IPS DF 6.9 (cell line): Measurements from ENCODE around the gene TRIM69.
"Not testable (repeated sequence)": the region's sequence is repeated elsewhere in the genome, so short reads cannot be mapped to it uniquely, and the experiment has no call there.

ENCODE experiments used
- DNase-seq: peaks from one replicate; pipeline ENCODE4 v3.0.0-alpha.2; 2013; ENCODE audit warnings: low read depth, low spot score
- H3K27ac ChIP-seq: one replicate; pipeline ENCODE4 v1.5.1; 2013; ENCODE audit warnings: low read length, control low read depth
- H3K27me3 ChIP-seq: 2 replicates; pipeline ENCODE4 v1.6.1; 2013; ENCODE audit warnings: mild to moderate bottlenecking, low read length; ENCODE audit not compliant: control insufficient read depth, insufficient read depth
- H3K36me3 ChIP-seq: 2 replicates; pipeline ENCODE4 v1.6.1; 2013; ENCODE audit warnings: low read length; ENCODE audit not compliant: control insufficient read depth, insufficient read depth
- H3K4me1 ChIP-seq: 2 replicates; pipeline ENCODE4 v1.6.1; 2013; ENCODE audit warnings: low read length; ENCODE audit not compliant: control insufficient read depth, insufficient read depth
- H3K4me3 ChIP-seq: 2 replicates; pipeline ENCODE4 v1.5.1; 2013; ENCODE audit warnings: mild to moderate bottlenecking, low read length
- H3K9me3 ChIP-seq: 2 replicates; pipeline ENCODE4 v1.6.1; 2013; ENCODE audit warnings: low read length, inconsistent platforms; ENCODE audit not compliant: control insufficient read depth, insufficient read depth
- WGBS: extraction: QIAGEN DNeasy Blood & Tissue Kit; methylation state at CpG from one replicate; pipeline ENCODE4 v1.1.7; 2013; ENCODE audit warnings: mixed read lengths, missing lambda C conversion rate; ENCODE audit not compliant: insufficient read length, insufficient coverage; 5-methylcytosine and 5-hydroxymethylcytosine counted together

TRIM69 gene

GRCh38 chr15:44736181-44736765 is at the start of gene TRIM69:
TSS of gene TRIM69 (plus strand) at chr15:44736528. CDS start at chr15:44736705, 177 bp downstream.
- no peaks in the 10 kb centered on the region for H3K4me1 ChIP-seq
- H3K27me3 ChIP-seq: no peaks in the 10 kb centered on the region
- no CpG with 5 or more reads among the region's 3 CpGs for WGBS
- DNase-seq: no peak
- no peaks in the 10 kb centered on the region for H3K9me3 ChIP-seq
- no peak within 1 kb of the TSS for H3K4me3 ChIP-seq
- H3K27ac ChIP-seq: no peak within 1 kb of the TSS
- no peaks in the 10 kb centered on the region for H3K36me3 ChIP-seq

- DNase-seq, H3K9me3 ChIP-seq, H3K4me1 ChIP-seq, H3K27ac ChIP-seq, H3K4me3 ChIP-seq, H3K36me3 ChIP-seq, H3K27me3 ChIP-seq: not testable (repeated sequence)
- no CpG with 5 or more reads among the region's 2 CpGs for WGBS
Observed at GRCh38 chr15:44689318-44689717, 47.0 kb upstream of the TRIM69 start.

GRCh38 chr15:44690245-44690644 is 46.1 kb upstream of the TRIM69 start:
- not testable (repeated sequence) for H3K27ac ChIP-seq, H3K9me3 ChIP-seq, H3K27me3 ChIP-seq, DNase-seq, H3K4me3 ChIP-seq, H3K4me1 ChIP-seq, H3K36me3 ChIP-seq
- WGBS: no CpG with 5 or more reads among the region's 1 CpG

- Histone ChIP-seq H3K27me3 (no peaks in the 10 kb centered on the region), H3K27ac (no peak overlapping the region), H3K36me3 (no peaks in the 10 kb centered on the region), H3K9me3 (no peaks in the 10 kb centered on the region), H3K4me1 (no peaks in the 10 kb centered on the region), H3K4me3 (no peak overlapping the region)
- DNase-seq: no peak
- WGBS: no CpG with 5 or more reads among the region's 1 CpG
Observed at GRCh38 chr15:44692659-44693058, 43.7 kb upstream of the TRIM69 start.

- Histone ChIP-seq H3K27me3 (no peaks in the 10 kb centered on the region), H3K36me3 (no peaks in the 10 kb centered on the region), H3K27ac (no peak overlapping the region), H3K4me1 (no peaks in the 10 kb centered on the region), H3K4me3 (no peak overlapping the region), H3K9me3 (no peaks in the 10 kb centered on the region)
- no peak for DNase-seq
- no CpG with 5 or more reads among the region's 4 CpGs for WGBS
Observed at GRCh38 chr15:44694416-44694815, 41.9 kb upstream of the TRIM69 start.

GRCh38 chr15:44695294-44695693 is 41.0 kb upstream of the TRIM69 start:
- Histone ChIP-seq H3K27ac (no peak overlapping the region), H3K27me3 (no peaks in the 10 kb centered on the region), H3K4me3 (no peak overlapping the region), H3K9me3 (no peaks in the 10 kb centered on the region), H3K4me1 (no peaks in the 10 kb centered on the region), H3K36me3 (no peaks in the 10 kb centered on the region)
- WGBS: no CpG with 5 or more reads among the region's 3 CpGs
- DNase-seq: no peak

- no peaks in the 10 kb centered on the region for H3K27me3 ChIP-seq
- DNase-seq: no peak
- no peak overlapping the region for H3K4me3 ChIP-seq
- no peaks in the 10 kb centered on the region for H3K9me3 ChIP-seq
- no peak overlapping the region for H3K27ac ChIP-seq
- H3K36me3 ChIP-seq: no peaks in the 10 kb centered on the region
- no peaks in the 10 kb centered on the region for H3K4me1 ChIP-seq
Observed at GRCh38 chr15:44697014-44697413, 39.3 kb upstream of the TRIM69 start.

GRCh38 chr15:44698641-44699040 is 37.7 kb upstream of the TRIM69 start:
- Histone ChIP-seq H3K27ac (no peak overlapping the region), H3K27me3 (no peaks in the 10 kb centered on the region), H3K9me3 (no peaks in the 10 kb centered on the region), H3K4me1 (no peaks in the 10 kb centered on the region), H3K4me3 (no peak overlapping the region), H3K36me3 (no peaks in the 10 kb centered on the region)
- WGBS: no CpG with 5 or more reads among the region's 2 CpGs
- no peak for DNase-seq

- not testable (repeated sequence) for H3K27me3 ChIP-seq, H3K27ac ChIP-seq, H3K4me1 ChIP-seq, H3K4me3 ChIP-seq, H3K9me3 ChIP-seq, H3K36me3 ChIP-seq, DNase-seq
Observed at GRCh38 chr15:44700676-44701075, 35.7 kb upstream of the TRIM69 start.

GRCh38 chr15:44705986-44706385 is 30.3 kb upstream of the TRIM69 start:
- no peak for DNase-seq
- WGBS: no CpG with 5 or more reads among the region's 1 CpG
- Histone ChIP-seq H3K36me3 (no peaks in the 10 kb centered on the region), H3K9me3 (no peaks in the 10 kb centered on the region), H3K27ac (no peak overlapping the region), H3K4me3 (no peak overlapping the region), H3K27me3 (no peaks in the 10 kb centered on the region), H3K4me1 (no peaks in the 10 kb centered on the region)

- H3K27ac ChIP-seq: no peak overlapping the region
- H3K4me3 ChIP-seq: no peak overlapping the region
- no peaks in the 10 kb centered on the region for H3K9me3 ChIP-seq
- no peak for DNase-seq
- WGBS: no CpG with 5 or more reads among the region's 2 CpGs
- H3K4me1 ChIP-seq: no peaks in the 10 kb centered on the region
- H3K27me3 ChIP-seq: no peaks in the 10 kb centered on the region
- no peaks in the 10 kb centered on the region for H3K36me3 ChIP-seq
Observed at GRCh38 chr15:44706401-44706800, 29.9 kb upstream of the TRIM69 start.
